Prostate gland (tissue), 2 donors: ENCODE data around the gene ITM2B.

Experiments
- POLR2A ChIP-seq: fragments of 450-650 bp; IDR thresholded peaks from one replicate; pipeline ENCODE4 v1.6.1; 2016; ENCODE audit warnings: antibody characterized with exemption, mild to moderate bottlenecking
- TF ChIP-seq, protein P1 (sequence below), 4 experiments: fragments of 200-600 bp in 2 of 4; fragments of 450-650 bp in 2 of 4; sonication (generic) in 2 of 4; IDR thresholded peaks; 1 replicate in 3 of 4; 2 replicates in 1 of 4; pipeline ENCODE4 v1.5.1; 2016 to 2019; ENCODE audit warnings: antibody characterized with exemption in 4 of 4, mild to moderate bottlenecking in 2 of 4, moderate library complexity in 2 of 4

DNA sequence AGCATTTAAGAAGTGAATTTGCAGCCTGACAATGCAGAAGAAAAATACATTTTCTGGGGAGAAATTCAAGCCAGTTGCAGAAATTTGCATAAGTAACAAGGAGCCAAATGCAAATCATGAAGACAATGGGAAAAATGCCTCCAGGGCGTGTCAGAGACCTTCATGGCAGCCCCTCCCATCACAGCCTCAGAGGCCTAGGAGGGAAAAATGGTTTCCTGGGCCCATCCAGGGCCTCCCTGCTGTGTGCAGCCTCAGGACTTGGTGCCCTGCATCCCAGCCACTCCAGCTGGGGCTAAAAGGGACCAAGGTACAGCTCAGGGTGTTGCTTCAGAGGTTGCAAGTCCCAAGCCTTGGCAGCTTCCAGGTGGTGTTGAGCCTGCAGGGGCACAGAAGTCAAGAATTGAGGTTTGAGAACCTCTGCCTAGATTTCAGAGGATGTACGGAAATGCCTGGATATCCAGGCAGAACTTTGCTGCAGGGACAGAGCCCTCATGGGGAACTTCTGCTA, 16.7 kb upstream of the ITM2B start:
- TF ChIP-seq, protein P1, sequence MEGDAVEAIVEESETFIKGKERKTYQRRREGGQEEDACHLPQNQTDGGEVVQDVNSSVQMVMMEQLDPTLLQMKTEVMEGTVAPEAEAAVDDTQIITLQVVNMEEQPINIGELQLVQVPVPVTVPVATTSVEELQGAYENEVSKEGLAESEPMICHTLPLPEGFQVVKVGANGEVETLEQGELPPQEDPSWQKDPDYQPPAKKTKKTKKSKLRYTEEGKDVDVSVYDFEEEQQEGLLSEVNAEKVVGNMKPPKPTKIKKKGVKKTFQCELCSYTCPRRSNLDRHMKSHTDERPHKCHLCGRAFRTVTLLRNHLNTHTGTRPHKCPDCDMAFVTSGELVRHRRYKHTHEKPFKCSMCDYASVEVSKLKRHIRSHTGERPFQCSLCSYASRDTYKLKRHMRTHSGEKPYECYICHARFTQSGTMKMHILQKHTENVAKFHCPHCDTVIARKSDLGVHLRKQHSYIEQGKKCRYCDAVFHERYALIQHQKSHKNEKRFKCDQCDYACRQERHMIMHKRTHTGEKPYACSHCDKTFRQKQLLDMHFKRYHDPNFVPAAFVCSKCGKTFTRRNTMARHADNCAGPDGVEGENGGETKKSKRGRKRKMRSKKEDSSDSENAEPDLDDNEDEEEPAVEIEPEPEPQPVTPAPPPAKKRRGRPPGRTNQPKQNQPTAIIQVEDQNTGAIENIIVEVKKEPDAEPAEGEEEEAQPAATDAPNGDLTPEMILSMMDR (IDR thresholded peaks at IDR 0.05) = no peak
- no peak for TF ChIP-seq POLR2A
